Neural progenitor cell (in vitro differentiated cells): Measurements from ENCODE around the gene TECTA. TPM values are rescaled to one million over a fixed set of nuclear protein-coding genes. Genes with fewer than 3 reads are reported as not detected.
"Not testable (repeated sequence)": the region's sequence is repeated elsewhere in the genome, so short reads cannot be mapped to it uniquely, and the experiment has no call there.

Source experiments
- DNase-seq: peaks from one replicate; pipeline ENCODE4 v3.0.0-alpha.2; 2016; ENCODE audit warnings: low spot score
- H2AFZ ChIP-seq: fragments of 200-600 bp; sonication (generic); replicated peaks from 2 replicates; pipeline ENCODE4 v1.6.1; 2016; ENCODE audit warnings: antibody characterized with exemption
- H3F3A ChIP-seq: fragments of 200-600 bp; sonication (generic); 2 replicates; pipeline ENCODE4 v1.6.1; 2016; ENCODE audit warnings: antibody characterized with exemption, low read depth
- H3K27ac ChIP-seq: fragments of 200-600 bp; sonication (generic); 2 replicates; pipeline ENCODE4 v1.5.1; 2016; ENCODE audit warnings: mild to moderate bottlenecking
- H3K27me3 ChIP-seq: fragments of 200-600 bp; sonication (generic); 2 replicates; pipeline ENCODE4 v1.6.1; 2016; ENCODE audit warnings: mild to moderate bottlenecking, moderate library complexity
- H3K36me3 ChIP-seq: fragments of 200-600 bp; sonication (generic); 2 replicates; pipeline ENCODE4 v1.5.1; 2016
- H3K4me1 ChIP-seq: fragments of 200-600 bp; sonication (generic); 2 replicates; pipeline ENCODE4 v1.6.1; 2016; ENCODE audit warnings: mixed run types
- H3K4me2 ChIP-seq: fragments of 200-600 bp; sonication (generic); 2 replicates; pipeline ENCODE4 v1.6.1; 2016
- H3K4me3 ChIP-seq: fragments of 200-600 bp; sonication (generic); 2 replicates; pipeline ENCODE4 v1.5.1; 2016
- H3K79me2 ChIP-seq: fragments of 200-600 bp; sonication (generic); 2 replicates; pipeline ENCODE4 v1.6.1; 2016; ENCODE audit warnings: low read depth
- H3K9ac ChIP-seq: fragments of 200-600 bp; sonication (generic); 2 replicates; pipeline ENCODE4 v1.6.1; 2016
- H3K9me3 ChIP-seq: fragments of 200-600 bp; sonication (generic); 2 replicates; pipeline ENCODE4 v1.5.1; 2016; ENCODE audit warnings: low read depth
- H4K20me1 ChIP-seq: fragments of 200-600 bp; sonication (generic); 2 replicates; pipeline ENCODE4 v1.6.1; 2016; ENCODE audit warnings: low read depth
- H3K27ac Mint-ChIP-seq: 3 replicates; pipeline ENCODE4 v1.8.0; 2021; ENCODE audit warnings: mixed read lengths
- H3K27me3 Mint-ChIP-seq: 2 replicates; pipeline ENCODE4 v1.8.0; 2022; ENCODE audit warnings: low read depth, mild to moderate bottlenecking, inconsistent platforms, moderate library complexity, mixed read lengths; ENCODE audit not compliant: insufficient read depth
- H3K36me3 Mint-ChIP-seq: 3 replicates; pipeline ENCODE4 v1.8.0; 2021; ENCODE audit warnings: mixed read lengths
- H3K4me1 Mint-ChIP-seq: 3 replicates; pipeline ENCODE4 v1.8.0; 2021; ENCODE audit warnings: mixed read lengths
- H3K4me3 Mint-ChIP-seq: 3 replicates; pipeline ENCODE4 v1.8.0; 2021; ENCODE audit warnings: mild to moderate bottlenecking, moderate library complexity, mixed read lengths
- H3K9me3 Mint-ChIP-seq: 3 replicates; pipeline ENCODE4 v1.8.0; 2020; ENCODE audit warnings: mixed read lengths
- CTCF ChIP-seq: fragments of 200-600 bp; sonication (generic); IDR thresholded peaks from 2 replicates; pipeline ENCODE4 v1.5.1; 2017; ENCODE audit warnings: antibody characterized with exemption, mild to moderate bottlenecking
- EZH2 ChIP-seq: fragments of 200-600 bp; sonication (generic); IDR thresholded peaks from 2 replicates; pipeline ENCODE4 v1.6.1; 2017; ENCODE audit warnings: antibody characterized with exemption, mild to moderate bottlenecking, moderate library complexity
- EZH2phosphoT487 ChIP-seq: fragments of 200-600 bp; sonication (generic); IDR thresholded peaks from 2 replicates; pipeline ENCODE4 v1.6.1; 2017; ENCODE audit warnings: antibody characterized with exemption
- total RNA-seq: library from RNA; depleted of rRNA; stranded (reverse); fragments of >200 nt; gene quantifications from 2 replicates; pipeline ENCODE4 v1.2.3, GENCODE V29; 2015; ENCODE audit warnings: low replicate concordance

The TECTA gene
- total RNA-seq, 1 donor from 2014 or later: 0.84 TPM

DNA sequence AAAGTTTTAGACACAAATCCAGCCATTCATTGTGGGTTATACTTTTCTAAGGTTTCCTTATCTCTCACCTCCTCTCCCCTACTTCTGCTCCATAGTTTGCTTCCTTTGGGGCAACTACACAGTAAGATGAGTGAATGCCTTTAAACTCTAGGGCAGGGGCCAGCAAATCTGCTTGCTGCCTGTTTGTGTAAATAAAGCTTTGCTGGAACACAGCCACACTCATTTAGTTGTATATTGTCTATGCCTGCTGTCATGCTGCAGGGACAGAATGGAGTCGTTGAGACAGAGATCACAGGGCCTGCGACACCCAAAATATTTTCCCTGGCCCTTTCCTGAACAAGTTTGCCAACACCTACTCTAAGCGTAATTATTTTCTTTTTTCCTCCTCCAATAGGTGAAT is 58.7 kb downstream of the TECTA start:
- no peaks in the 10 kb centered on the region for H3K27me3 ChIP-seq
- H3K9me3 ChIP-seq: no peaks in the 10 kb centered on the region
- no peaks in the 10 kb centered on the region for H3F3A ChIP-seq
- H3K9ac ChIP-seq: no peak overlapping the region
- H3K27ac ChIP-seq: no peak overlapping the region
- H3K27ac Mint-ChIP-seq: no peak overlapping the region
- no peak overlapping the region for H2AFZ ChIP-seq
- H3K4me3 Mint-ChIP-seq: no peak overlapping the region
- H3K9me3 Mint-ChIP-seq: no peaks in the 10 kb centered on the region
- TF ChIP-seq EZH2: no peak
- no peak for TF ChIP-seq EZH2phosphoT487
- TF ChIP-seq CTCF: no peak
- H3K27me3 Mint-ChIP-seq: no peaks in the 10 kb centered on the region
- no peaks in the 10 kb centered on the region for H3K4me1 Mint-ChIP-seq
- H3K4me1 ChIP-seq: no peaks in the 10 kb centered on the region
- H4K20me1 ChIP-seq: no peaks in the 10 kb centered on the region
- H3K79me2 ChIP-seq: no peaks in the 10 kb centered on the region
- peaks cover 2% of the 10 kb centered on the region for H3K36me3 Mint-ChIP-seq
- no peak overlapping the region for H3K4me2 ChIP-seq
- H3K36me3 ChIP-seq: no peaks in the 10 kb centered on the region
- no peak overlapping the region for H3K4me3 ChIP-seq
- no peak for DNase-seq

DNA sequence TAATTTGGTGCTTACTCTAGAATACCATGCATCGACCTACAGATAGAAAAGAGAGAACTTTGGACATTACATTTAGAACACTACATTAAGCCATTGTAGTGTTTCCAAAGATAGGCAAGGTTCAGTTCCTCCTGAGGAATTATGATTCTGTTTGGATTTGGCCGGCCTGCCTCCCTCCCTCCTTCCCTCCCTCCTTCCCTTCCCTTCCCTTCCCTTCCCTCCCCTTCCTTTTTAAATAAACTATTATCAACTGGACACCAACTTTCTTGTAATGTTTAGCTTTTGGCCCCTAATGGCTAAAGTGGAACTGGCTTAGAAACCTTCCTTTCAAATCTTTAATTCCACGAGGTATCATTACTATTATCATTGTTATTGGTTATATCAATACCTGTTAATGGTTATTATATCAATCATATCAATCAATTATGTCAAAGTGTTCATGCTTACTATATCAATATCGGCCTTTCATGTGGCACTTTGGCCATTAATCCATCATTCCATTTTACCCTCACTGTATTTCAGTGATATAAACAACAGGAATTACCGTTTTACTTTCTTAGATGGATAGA is 60.4 kb downstream of the TECTA start:
- no peak overlapping the region for H3K27ac ChIP-seq
- TF ChIP-seq CTCF (no peak), EZH2 (no peak), EZH2phosphoT487 (no peak)
- no peak overlapping the region for H3K9ac ChIP-seq
- H3K4me1 ChIP-seq: no peaks in the 10 kb centered on the region
- peaks cover 2% of the 10 kb centered on the region for H3K36me3 Mint-ChIP-seq
- H3K9me3 Mint-ChIP-seq: no peaks in the 10 kb centered on the region
- no peaks in the 10 kb centered on the region for H3K9me3 ChIP-seq
- H2AFZ ChIP-seq: no peak overlapping the region
- H4K20me1 ChIP-seq: no peaks in the 10 kb centered on the region
- H3K4me1 Mint-ChIP-seq: no peaks in the 10 kb centered on the region
- H3K79me2 ChIP-seq: no peaks in the 10 kb centered on the region
- H3K4me3 Mint-ChIP-seq: no peak overlapping the region
- no peak overlapping the region for H3K4me2 ChIP-seq
- no peak overlapping the region for H3K27ac Mint-ChIP-seq
- H3K27me3 ChIP-seq: no peaks in the 10 kb centered on the region
- no peaks in the 10 kb centered on the region for H3F3A ChIP-seq
- H3K4me3 ChIP-seq: no peak overlapping the region
- no peaks in the 10 kb centered on the region for H3K36me3 ChIP-seq
- no peak for DNase-seq
- peaks cover under 1% of the 10 kb centered on the region for H3K27me3 Mint-ChIP-seq

DNA sequence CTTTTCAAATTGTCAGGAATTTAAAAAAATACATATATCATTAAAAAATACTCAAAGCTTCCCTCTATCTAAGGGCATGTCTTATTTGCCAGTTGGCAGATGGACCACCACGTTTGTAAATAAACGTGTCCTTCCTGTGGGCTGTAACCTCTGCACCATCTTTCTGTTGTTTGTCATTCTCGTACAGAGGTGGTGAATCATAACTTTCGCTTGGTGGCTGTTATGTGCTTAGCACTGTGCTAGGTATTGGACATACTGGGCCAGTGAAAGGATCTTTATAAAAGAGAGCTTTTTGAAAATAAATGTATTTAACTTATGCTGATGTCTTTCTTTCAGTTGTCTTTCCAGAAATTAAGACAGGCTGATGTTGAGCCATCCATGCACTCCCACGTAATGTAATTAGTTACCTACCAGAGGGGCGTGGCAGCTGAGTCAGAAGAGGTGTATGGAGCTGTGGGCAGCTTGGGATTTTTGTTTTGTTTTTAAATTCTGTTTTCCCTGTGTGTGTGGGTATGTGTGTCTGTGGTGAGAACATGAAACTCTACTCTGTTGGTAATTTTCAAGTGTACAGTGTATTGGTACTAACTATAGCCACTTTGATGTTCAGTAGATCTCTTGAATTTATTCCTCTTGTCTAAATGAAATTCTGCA is 62.7 kb downstream of the TECTA start:
- Histone ChIP-seq H3K4me3 (no peak overlapping the region), H3F3A (no peaks in the 10 kb centered on the region), H2AFZ (no peak overlapping the region), H3K27me3 (no peaks in the 10 kb centered on the region), H3K27ac (no peak overlapping the region), H3K4me2 (no peak overlapping the region), H3K79me2 (no peaks in the 10 kb centered on the region), H3K9ac (no peak overlapping the region), H3K36me3 (no peaks in the 10 kb centered on the region), H4K20me1 (no peaks in the 10 kb centered on the region), H3K9me3 (no peaks in the 10 kb centered on the region), H3K4me1 (no peaks in the 10 kb centered on the region)
- no peak overlapping the region for H3K27ac Mint-ChIP-seq
- no peaks in the 10 kb centered on the region for H3K9me3 Mint-ChIP-seq
- TF ChIP-seq EZH2phosphoT487 (no peak), EZH2 (no peak), CTCF (no peak)
- H3K36me3 Mint-ChIP-seq: peaks cover 3% of the 10 kb centered on the region
- H3K4me3 Mint-ChIP-seq: no peak overlapping the region
- H3K4me1 Mint-ChIP-seq: no peaks in the 10 kb centered on the region
- peaks cover 4% of the 10 kb centered on the region for H3K27me3 Mint-ChIP-seq
- DNase-seq: no peak

- not testable (repeated sequence) for H3K36me3 ChIP-seq, H3K9me3 ChIP-seq, H3K27ac ChIP-seq, H3F3A ChIP-seq, H2AFZ ChIP-seq, H3K36me3 Mint-ChIP-seq, H3K27me3 ChIP-seq, H3K4me3 Mint-ChIP-seq, H3K4me1 Mint-ChIP-seq, H3K4me2 ChIP-seq, H3K79me2 ChIP-seq, H3K4me1 ChIP-seq, H3K27ac Mint-ChIP-seq, H3K9ac ChIP-seq, H3K27me3 Mint-ChIP-seq, H4K20me1 ChIP-seq, H3K4me3 ChIP-seq, DNase-seq
- peaks cover 44% of the 10 kb centered on the region for H3K9me3 Mint-ChIP-seq
Observed at GRCh38 chr11:121177629-121178028, 76.6 kb downstream of the TECTA start.
